Neural cell (in vitro differentiated cells): ENCODE measurements around the gene NCBP1. TPM values are rescaled to one million over a fixed set of nuclear protein-coding genes. Genes with fewer than 3 reads are reported as not detected.

Experiments used
- H2AFZ ChIP-seq: fragments of 200-600, 300-800 bp; sonication (generic), shearing (Covaris generic); 2 replicates; pipeline ENCODE4 v1.6.0; 2014; ENCODE audit warnings: low read depth, mild to moderate bottlenecking, antibody characterized with exemption, low read length, moderate library complexity
- H3F3A ChIP-seq: fragments of 200-600 bp; shearing (Covaris generic); 2 replicates; pipeline ENCODE4 v1.6.1; 2016; ENCODE audit warnings: mild to moderate bottlenecking, moderate library complexity, mixed read lengths, antibody characterized with exemption, low read length; ENCODE audit not compliant: insufficient read depth, poor library complexity, severe bottlenecking
- H3K27ac ChIP-seq: fragments of 200-600, 300-800 bp; sonication (generic), shearing (Covaris generic); 2 replicates; pipeline ENCODE4 v1.5.1; 2014; ENCODE audit warnings: mild to moderate bottlenecking, low read length, moderate library complexity
- H3K27me3 ChIP-seq: fragments of 300-800, 200-600 bp; sonication (generic), shearing (Covaris generic); 2 replicates; pipeline ENCODE4 v1.6.0; 2014; ENCODE audit warnings: mild to moderate bottlenecking, low read depth, low read length, moderate library complexity; ENCODE audit not compliant: insufficient read depth
- H3K36me3 ChIP-seq: fragments of 300-800, 200-600 bp; sonication (generic), shearing (Covaris generic); 2 replicates; pipeline ENCODE4 v1.5.1; 2014; ENCODE audit warnings: mild to moderate bottlenecking, antibody characterized with exemption, low read length, moderate library complexity; ENCODE audit not compliant: insufficient read depth
- H3K4me2 ChIP-seq: fragments of 300-800, 200-600 bp; sonication (generic), shearing (Covaris generic); 2 replicates; pipeline ENCODE4 v1.6.0; 2014; ENCODE audit warnings: mild to moderate bottlenecking, low read length
- H3K4me3 ChIP-seq: fragments of 300-800, 200-600 bp; sonication (generic), shearing (Covaris generic); 2 replicates; pipeline ENCODE4 v1.5.1; 2014; ENCODE audit warnings: mild to moderate bottlenecking, low read length, moderate library complexity
- H3K79me2 ChIP-seq: fragments of 200-600 bp; shearing (Covaris generic); replicated peaks from 2 replicates; pipeline ENCODE4 v1.6.0; 2014; ENCODE audit warnings: mild to moderate bottlenecking, low read length, moderate library complexity; ENCODE audit not compliant: insufficient read depth
- H3K9ac ChIP-seq: fragments of 300-800, 200-600 bp; sonication (generic), shearing (Covaris generic); 2 replicates; pipeline ENCODE4 v1.6.1; 2016; ENCODE audit warnings: mild to moderate bottlenecking, low read length, mixed read lengths
- H3K9me2 ChIP-seq: fragments of 200-600 bp; shearing (Covaris generic); 2 replicates; pipeline ENCODE4 v1.6.1; 2016; ENCODE audit warnings: mild to moderate bottlenecking, low read length, mixed read lengths; ENCODE audit not compliant: insufficient read depth
- H3K9me3 ChIP-seq: fragments of 200-600, 300-800 bp; sonication (generic), shearing (Covaris generic); 2 replicates; pipeline ENCODE4 v1.6.1; 2016; ENCODE audit warnings: mild to moderate bottlenecking, mixed run types, low read length, moderate library complexity, mixed read lengths
- H4K20me1 ChIP-seq: fragments of 200-600 bp; shearing (Covaris generic); 2 replicates; pipeline ENCODE4 v1.6.1; 2016; ENCODE audit warnings: mild to moderate bottlenecking, mixed run types; ENCODE audit not compliant: insufficient read depth
- EP300 ChIP-seq: fragments of 450-650 bp; conservative IDR thresholded peaks from 2 replicates; pipeline ENCODE4 v1.6.1; 2014; ENCODE audit warnings: antibody characterized with exemption, mild to moderate bottlenecking, moderate library complexity; ENCODE audit not compliant: poor library complexity, severe bottlenecking
- EZH2 ChIP-seq: fragments of 200-600, 300-800 bp; shearing (Covaris generic), sonication (generic); IDR thresholded peaks from 2 replicates; pipeline ENCODE4 v1.6.1; 2014; ENCODE audit warnings: antibody characterized with exemption, low read length, borderline replicate concordance, mild to moderate bottlenecking; ENCODE audit not compliant: insufficient read depth, poor library complexity, severe bottlenecking
- MXI1 ChIP-seq: fragments of 450-650 bp; conservative IDR thresholded peaks from 2 replicates; pipeline ENCODE4 v1.6.1; 2014; ENCODE audit warnings: antibody characterized with exemption, mild to moderate bottlenecking; ENCODE audit not compliant: poor library complexity, severe bottlenecking
- POLR2AphosphoS5 ChIP-seq: IDR thresholded peaks from 2 replicates; pipeline ENCODE4 v1.6.1; 2012
- RAD21 ChIP-seq: fragments of 450-650 bp; conservative IDR thresholded peaks from 2 replicates; pipeline ENCODE4 v1.6.1; 2014; ENCODE audit warnings: antibody characterized with exemption, mild to moderate bottlenecking, moderate library complexity
- REST ChIP-seq: IDR thresholded peaks from 2 replicates; pipeline ENCODE4 v1.6.1; 2012; ENCODE audit warnings: borderline replicate concordance
- SMC3 ChIP-seq: fragments of 450-650 bp; conservative IDR thresholded peaks from 2 replicates; pipeline ENCODE4 v1.6.1; 2014; ENCODE audit warnings: antibody characterized with exemption, mild to moderate bottlenecking, moderate library complexity; ENCODE audit not compliant: poor library complexity
- TAF1 ChIP-seq: IDR thresholded peaks from 2 replicates; pipeline ENCODE4 v1.6.1; 2012; ENCODE audit warnings: low read depth
- polyA plus RNA-seq: library from polyadenylated mRNA; depleted of rRNA; stranded (reverse); fragments of >200 nt; gene quantifications from 2 replicates; pipeline ENCODE4 v1.2.3, GENCODE V29; 2014
- TF ChIP-seq, protein P1 (sequence below): fragments of 450-650 bp; IDR thresholded peaks from 2 replicates; pipeline ENCODE4 v1.5.1; 2014; ENCODE audit warnings: antibody characterized with exemption, mild to moderate bottlenecking, moderate library complexity; ENCODE audit not compliant: poor library complexity, severe bottlenecking

The NCBP1 gene
- polyA plus RNA-seq, 1 donor from 2014 or later, result 30.6 TPM

DNA sequence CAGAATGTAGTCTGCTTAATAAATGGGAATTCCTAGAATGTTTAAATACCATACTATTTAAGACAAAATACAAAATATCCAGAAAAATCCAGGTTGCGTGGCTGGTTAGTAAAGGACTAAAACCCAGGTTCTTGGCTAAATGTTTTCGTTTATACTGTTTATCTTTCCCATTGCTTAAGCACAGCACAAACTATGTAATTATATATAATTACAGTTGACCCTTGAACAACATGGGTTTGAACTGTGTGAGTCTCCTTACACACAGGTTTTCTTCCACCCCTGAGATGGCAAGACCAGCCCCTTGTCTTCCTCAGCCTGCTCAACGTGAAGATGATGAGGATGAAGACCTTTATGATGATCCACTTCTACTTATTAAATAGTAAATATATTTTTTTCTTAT, 38.8 kb downstream of the NCBP1 start:
- H3K36me3 ChIP-seq, result peaks cover 16% of the 10 kb centered on the region

GRCh38 chr9:97673922-97674321, 40.3 kb downstream of the NCBP1 start:
- H3F3A ChIP-seq, result no peaks in the 10 kb centered on the region
- H3K27ac ChIP-seq, result no peak overlapping the region
- no peak overlapping the region for H2AFZ ChIP-seq
- no peak overlapping the region for H3K4me2 ChIP-seq
- no peaks in the 10 kb centered on the region for H3K27me3 ChIP-seq
- no peak overlapping the region for H3K9ac ChIP-seq
- H3K4me3 ChIP-seq, result no peak overlapping the region
- H3K9me2 ChIP-seq, result no peaks in the 10 kb centered on the region
- peaks cover 16% of the 10 kb centered on the region for H3K36me3 ChIP-seq
- H4K20me1 ChIP-seq, result no peaks in the 10 kb centered on the region
- H3K9me3 ChIP-seq, result no peaks in the 10 kb centered on the region
- no peaks in the 10 kb centered on the region for H3K79me2 ChIP-seq
- TF ChIP-seq REST (no peak), EZH2 (no peak), SMC3 (no peak), RAD21 (no peak), MXI1 (no peak), POLR2AphosphoS5 (no peak), EP300 (no peak), TAF1 (no peak)

More for the DNA sequence above, 38.8 kb downstream of the NCBP1 start:
- H3K27ac ChIP-seq, result no peak overlapping the region
- no peaks in the 10 kb centered on the region for H3K79me2 ChIP-seq
- TF ChIP-seq TAF1 (no peak), POLR2AphosphoS5 (no peak), EP300 (no peak), RAD21 (no peak), SMC3 (no peak), REST (no peak), EZH2 (no peak), MXI1 (no peak)
- TF ChIP-seq, protein P1, sequence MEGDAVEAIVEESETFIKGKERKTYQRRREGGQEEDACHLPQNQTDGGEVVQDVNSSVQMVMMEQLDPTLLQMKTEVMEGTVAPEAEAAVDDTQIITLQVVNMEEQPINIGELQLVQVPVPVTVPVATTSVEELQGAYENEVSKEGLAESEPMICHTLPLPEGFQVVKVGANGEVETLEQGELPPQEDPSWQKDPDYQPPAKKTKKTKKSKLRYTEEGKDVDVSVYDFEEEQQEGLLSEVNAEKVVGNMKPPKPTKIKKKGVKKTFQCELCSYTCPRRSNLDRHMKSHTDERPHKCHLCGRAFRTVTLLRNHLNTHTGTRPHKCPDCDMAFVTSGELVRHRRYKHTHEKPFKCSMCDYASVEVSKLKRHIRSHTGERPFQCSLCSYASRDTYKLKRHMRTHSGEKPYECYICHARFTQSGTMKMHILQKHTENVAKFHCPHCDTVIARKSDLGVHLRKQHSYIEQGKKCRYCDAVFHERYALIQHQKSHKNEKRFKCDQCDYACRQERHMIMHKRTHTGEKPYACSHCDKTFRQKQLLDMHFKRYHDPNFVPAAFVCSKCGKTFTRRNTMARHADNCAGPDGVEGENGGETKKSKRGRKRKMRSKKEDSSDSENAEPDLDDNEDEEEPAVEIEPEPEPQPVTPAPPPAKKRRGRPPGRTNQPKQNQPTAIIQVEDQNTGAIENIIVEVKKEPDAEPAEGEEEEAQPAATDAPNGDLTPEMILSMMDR, result no peak
- H3F3A ChIP-seq, result no peaks in the 10 kb centered on the region
- H2AFZ ChIP-seq, result no peak overlapping the region
- H3K9me3 ChIP-seq, result no peaks in the 10 kb centered on the region
- H4K20me1 ChIP-seq, result no peaks in the 10 kb centered on the region
- no peak overlapping the region for H3K4me2 ChIP-seq
- H3K27me3 ChIP-seq, result no peaks in the 10 kb centered on the region
- no peaks in the 10 kb centered on the region for H3K9me2 ChIP-seq
- no peak overlapping the region for H3K4me3 ChIP-seq
- no peak overlapping the region for H3K9ac ChIP-seq
